Cardiac septum (tissue), 1 donor: ENCODE measurements around the gene RHD. TPM values are rescaled to one million over a fixed set of nuclear protein-coding genes. Genes with fewer than 3 reads are reported as not detected.
"Not testable (repeated sequence)": the region's sequence is repeated elsewhere in the genome, so short reads cannot be mapped to it uniquely, and the experiment has no call there.

ENCODE experiments used
- DNase-seq: peaks from one replicate; pipeline ENCODE4 v3.0.0-alpha.2; 2020; ENCODE audit warnings: low spot score
- intact Hi-C: fragments of 100-400 bp; cut with DNase I; formaldehyde crosslinking; loops from one replicate; pipeline ENCODE4 v1.14.0; 2022
- total RNA-seq: library from RNA; stranded (reverse); fragmentation: NEBNext Ultra II Directional; extraction: Animal tissue kit (Norgen Biotek cat#: 25700); gene quantifications from one replicate; pipeline ENCODE4 v1.2.1, GENCODE V29; 2021
- donor health status: DM: no; HTN: no; CAD: no.

RHD gene
- total RNA-seq, 1 donor from 2014 or later, result not detected

DNA sequence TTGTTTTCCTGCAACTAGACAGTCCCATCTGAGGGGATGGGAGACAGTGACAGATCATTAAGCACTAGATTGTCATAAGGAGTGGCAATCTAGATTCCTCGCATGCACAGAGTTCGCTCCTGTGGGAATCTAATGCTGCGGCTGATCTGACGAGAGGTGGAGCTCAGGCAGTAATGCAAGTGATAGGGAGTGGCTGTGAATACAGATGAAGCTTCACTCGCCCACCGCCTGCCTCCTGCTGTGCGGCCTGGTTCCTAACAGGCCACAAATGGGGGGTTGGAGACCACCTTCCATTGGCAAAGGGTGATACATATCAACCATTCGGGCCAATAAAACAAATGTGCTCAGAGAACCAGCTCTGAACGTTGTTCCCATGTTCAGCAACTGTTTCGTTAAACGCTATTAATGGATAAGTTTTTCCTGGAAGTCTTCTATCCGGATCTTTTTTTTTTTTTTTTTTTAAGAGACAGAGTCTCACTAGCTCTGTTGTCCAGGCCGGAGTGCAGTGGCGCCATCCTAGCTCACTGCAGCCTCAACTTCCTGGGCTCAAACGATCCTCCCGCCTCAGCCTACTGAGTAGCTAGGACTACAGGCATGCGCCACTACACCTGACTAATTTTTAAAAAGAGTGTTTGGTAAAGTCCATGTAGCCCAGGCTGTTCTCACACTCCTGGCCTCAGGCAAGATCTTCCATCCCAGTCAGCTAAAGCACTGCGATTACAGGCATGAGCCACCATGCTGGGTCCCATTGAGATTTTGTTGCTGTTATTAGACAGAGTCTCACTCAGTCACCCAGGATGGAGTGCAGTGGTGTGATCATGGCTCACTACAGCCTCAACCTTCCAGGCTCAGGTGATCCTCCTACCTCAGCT lies 16.4 kb upstream of the RHD start:
- intact Hi-C loops, result no loop called here
- DNase-seq, result no peak

DNA sequence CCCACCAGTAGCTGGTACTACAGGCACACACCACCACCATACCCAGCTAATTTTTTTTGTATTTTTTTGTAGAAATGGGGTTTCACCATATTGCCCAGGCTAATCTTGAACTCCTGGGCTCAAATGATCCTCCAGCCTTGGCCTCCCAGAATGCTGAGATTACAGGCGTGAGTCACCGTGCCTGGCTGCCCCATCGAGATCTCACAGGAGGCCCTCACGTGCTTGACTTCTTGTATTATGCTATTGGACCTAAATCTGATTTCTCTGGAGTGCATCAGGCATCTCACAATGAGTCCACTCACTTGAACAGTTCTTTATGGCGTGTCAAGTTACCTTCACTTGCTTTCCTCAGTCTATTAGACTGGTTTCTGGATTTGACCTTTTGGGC lies 15.7 kb upstream of the RHD start:
- intact Hi-C loops, result no loop called here

GRCh38 chr1:25257196-25257595 lies 15.1 kb upstream of the RHD start:
- DNase-seq, result no peak
- intact Hi-C loops, result no loop called here

More for the DNA sequence above, 15.7 kb upstream of the RHD start:
- no peak for DNase-seq

GRCh38 chr1:25259813-25260212 lies 12.5 kb upstream of the RHD start:
- DNase-seq, intact Hi-C loops: not testable (repeated sequence)

DNA sequence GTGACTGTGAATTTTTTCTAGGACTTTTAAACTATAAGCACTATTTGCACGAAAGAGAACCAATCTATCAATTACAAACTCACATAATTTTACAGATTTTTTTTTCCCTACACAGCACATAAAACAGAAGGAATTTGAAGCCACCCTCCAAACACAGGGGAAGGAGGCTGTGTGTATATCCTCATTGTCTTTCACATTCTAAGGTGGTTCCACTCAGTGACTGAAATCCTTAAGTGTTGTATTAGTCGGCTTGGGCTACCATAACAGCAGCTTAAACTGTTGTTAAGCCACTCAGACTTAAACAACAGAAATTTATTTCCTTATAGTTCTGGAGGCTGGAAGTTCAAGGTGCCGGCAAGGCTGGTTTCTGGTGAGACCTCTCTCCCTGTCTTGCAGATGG lies 12.0 kb upstream of the RHD start:
- intact Hi-C loops, DNase-seq: not testable (repeated sequence)

GRCh38 chr1:25266554-25267287 lies 5.6 kb upstream of the RHD start:
- DNase-seq, intact Hi-C loops: not testable (repeated sequence)

GRCh38 chr1:25267288-25268142 lies 4.8 kb upstream of the RHD start:
- intact Hi-C loops, result not testable (repeated sequence)

DNA sequence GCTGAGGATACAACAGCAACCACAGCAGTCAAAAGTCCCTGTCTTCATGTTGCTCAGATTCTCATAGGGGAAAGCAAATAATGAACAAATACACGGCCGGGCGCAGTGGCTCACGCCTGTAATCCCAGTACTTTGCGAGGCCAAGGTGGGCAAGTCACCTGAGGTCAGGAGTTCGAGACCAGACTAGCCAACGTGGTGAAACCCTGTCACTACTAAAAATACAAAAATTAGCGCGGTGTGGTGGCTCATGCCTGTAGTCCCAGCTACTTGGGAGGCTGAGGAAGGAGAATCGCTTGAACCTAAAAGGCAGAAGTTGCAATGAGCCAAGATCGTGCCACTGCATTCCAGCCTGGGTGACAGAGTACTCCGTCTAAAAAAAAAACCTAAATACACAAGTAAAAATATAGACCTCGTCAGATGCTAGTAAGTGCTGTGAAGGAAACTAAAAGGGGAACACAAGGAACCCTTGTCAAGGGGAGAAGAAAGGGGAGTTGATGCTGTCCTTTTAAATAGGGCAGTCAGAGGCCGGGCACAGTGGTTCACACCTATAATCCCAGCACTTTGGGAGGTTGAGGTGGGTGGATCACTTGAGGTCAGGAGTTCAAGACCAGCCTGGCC lies 4.1 kb upstream of the RHD start:
- intact Hi-C loops, DNase-seq: not testable (repeated sequence)

More at GRCh38 chr1:25267288-25268142, 4.8 kb upstream of the RHD start:
- DNase-seq, result peak; percentile 87

GRCh38 chr1:25275648-25276047 lies 3.3 kb downstream of the RHD start:
- DNase-seq, result not testable (repeated sequence)

GRCh38 chr1:25277295-25277694 lies 5.0 kb downstream of the RHD start:
- DNase-seq, intact Hi-C loops: not testable (repeated sequence)

More at GRCh38 chr1:25275648-25276047, 3.3 kb downstream of the RHD start:
- intact Hi-C loops, result not testable (repeated sequence)

GRCh38 chr1:25278358-25278757 lies 6.0 kb downstream of the RHD start:
- DNase-seq, intact Hi-C loops: not testable (repeated sequence)

DNA sequence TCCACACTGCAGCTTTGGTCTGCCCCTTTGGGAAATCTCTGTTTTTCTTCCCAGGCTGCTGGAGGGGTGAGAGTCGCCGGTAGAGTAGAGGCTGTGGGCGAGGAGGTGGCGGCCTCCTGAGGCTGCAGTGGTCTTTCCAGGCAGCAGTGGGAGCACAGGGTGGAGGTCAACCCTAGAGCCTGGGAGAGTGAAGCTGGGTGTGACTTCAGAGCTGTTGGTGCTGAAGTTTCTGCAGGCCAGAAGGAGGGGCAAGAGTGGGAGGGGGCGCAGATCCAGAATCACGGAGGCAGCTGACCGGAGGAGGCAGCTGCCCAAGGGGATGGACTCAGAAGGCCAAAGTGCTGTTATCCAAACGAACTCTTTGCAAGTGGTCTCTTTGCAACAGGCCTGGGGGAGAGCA lies 6.5 kb downstream of the RHD start:
- DNase-seq, intact Hi-C loops: not testable (repeated sequence)

DNA sequence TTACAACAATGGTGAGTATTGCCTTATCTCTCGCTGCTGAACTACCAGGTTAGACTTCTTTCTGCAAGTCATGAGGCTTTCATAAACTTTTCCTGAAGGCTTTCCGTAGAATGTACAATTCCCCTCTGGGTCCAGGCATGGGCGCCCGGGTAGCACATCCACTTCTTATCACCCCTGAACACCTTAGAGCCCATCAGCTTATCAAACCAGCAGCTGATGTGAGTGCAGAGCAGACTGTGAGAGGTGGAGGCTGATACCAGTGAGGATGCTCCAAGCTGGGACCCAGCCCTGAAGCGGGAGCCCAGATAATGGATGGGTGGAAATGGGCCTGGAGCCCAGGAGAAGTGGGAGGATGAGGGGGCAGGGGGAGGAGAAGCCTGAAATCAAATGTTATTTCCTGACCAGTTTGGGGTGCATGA lies 7.4 kb downstream of the RHD start:
- intact Hi-C loops, DNase-seq: not testable (repeated sequence)

DNA sequence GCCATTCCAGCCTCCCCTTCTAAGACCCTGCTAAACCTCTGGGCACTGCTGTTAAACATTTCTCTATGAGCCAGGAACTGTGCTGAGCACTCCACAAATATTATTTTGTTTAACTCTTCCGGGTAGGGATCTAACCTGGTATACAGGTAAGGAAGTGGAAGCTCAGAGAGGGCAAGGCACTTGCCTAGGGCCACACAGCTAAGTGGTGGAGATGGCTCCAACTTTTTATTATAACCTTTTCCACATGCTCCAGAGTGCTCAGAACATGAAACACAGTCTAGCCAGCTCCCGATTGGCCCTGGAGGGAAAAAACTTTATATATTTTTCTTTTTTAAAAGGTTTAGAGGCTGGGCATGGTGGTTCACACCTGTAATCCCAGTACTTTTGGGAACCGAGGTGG lies 13.6 kb downstream of the RHD start:
- DNase-seq, intact Hi-C loops: not testable (repeated sequence)

DNA sequence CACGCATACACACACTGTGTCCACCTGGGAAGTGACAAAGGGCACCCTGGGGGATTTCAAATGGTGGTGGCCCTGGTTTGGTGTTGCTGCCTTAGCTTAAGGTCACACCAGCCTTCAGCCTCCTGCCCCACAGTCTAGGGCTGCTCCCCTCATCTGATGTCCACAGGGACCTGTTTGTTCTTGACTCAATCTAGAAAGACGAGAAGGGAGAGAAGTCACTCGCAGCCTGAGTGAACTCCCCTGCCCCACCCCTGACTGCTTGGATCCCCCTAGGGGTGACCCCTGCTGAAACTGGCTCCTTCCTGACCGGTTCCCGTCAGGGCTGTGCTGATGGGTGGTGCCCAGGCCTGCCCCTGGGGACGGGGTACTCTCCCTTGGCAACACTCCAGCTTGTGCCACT lies 14.9 kb downstream of the RHD start:
- DNase-seq, intact Hi-C loops: not testable (repeated sequence)

DNA sequence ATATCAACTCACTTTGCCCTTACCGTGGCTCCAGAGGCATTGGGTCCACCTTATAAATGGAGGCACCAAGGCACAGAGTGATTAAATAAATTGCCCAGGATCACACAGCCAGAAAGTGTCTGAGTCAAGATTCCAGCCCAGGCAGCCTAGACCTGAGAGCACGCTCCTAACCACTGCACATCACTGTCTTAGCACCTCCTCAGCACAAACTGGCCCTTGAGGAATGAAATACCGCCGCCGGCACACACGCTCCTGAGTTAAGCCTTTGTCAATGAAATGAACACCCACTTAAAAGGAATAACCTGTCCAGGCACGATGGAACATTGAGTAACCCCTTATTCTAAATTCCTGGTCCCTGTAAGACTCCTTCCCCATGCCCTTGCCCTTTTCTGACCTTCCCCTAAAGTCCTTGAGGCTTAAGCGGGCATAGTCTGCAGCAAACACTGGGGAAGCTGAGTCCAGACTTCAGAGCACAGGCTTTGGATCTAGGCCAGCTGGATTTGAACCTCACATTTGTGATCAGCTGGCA lies 16.3 kb downstream of the RHD start:
- intact Hi-C loops, DNase-seq: not testable (repeated sequence)

GRCh38 chr1:25290043-25290442 lies 17.7 kb downstream of the RHD start:
- DNase-seq, intact Hi-C loops: not testable (repeated sequence)

- DNase-seq, intact Hi-C loops: not testable (repeated sequence)
These were observed 21.1 kb downstream of the RHD start for GRCh38 chr1:25293426-25293825.
